ENCODE measurements around the gene DAPK2.
"Not testable (repeated sequence)": the region's sequence is repeated elsewhere in the genome, so short reads cannot be mapped to it uniquely, and the experiment has no call there.

DAPK2 gene

GRCh38 chr15:63915209-63915872 is 130.9 kb downstream of the DAPK2 start:
- no peak for DNase-seq
- intact Hi-C loops (cut with DNase I): no loop called here

GRCh38 chr15:63913786-63914315 is 132.4 kb downstream of the DAPK2 start:
- intact Hi-C loops (cut with DNase I): no loop called here
- no peak for DNase-seq

- intact Hi-C loops (cut with DNase I): no loop called here
- DNase-seq: no peak
Measured at GRCh38 chr15:63913336-63913735, 132.9 kb downstream of the DAPK2 start.

- no peak for DNase-seq
- intact Hi-C loops (cut with DNase I): no loop called here
Measured at GRCh38 chr15:63912061-63912615, 134.1 kb downstream of the DAPK2 start.

- DNase-seq: no peak
- intact Hi-C loops (cut with DNase I): no loop called here
Measured at GRCh38 chr15:63911160-63911559, 135.1 kb downstream of the DAPK2 start.

- intact Hi-C loops (cut with DNase I): no loop called here
- DNase-seq: no peak
Measured at GRCh38 chr15:63909819-63910437, 136.4 kb downstream of the DAPK2 start.

GRCh38 chr15:63908991-63909390 is 137.3 kb downstream of the DAPK2 start:
- no peak for DNase-seq
- intact Hi-C loops (cut with DNase I): no loop called here

- DNase-seq: no peak
- intact Hi-C loops (cut with DNase I): no loop called here
Measured at GRCh38 chr15:63908281-63908680, 138.0 kb downstream of the DAPK2 start.

- intact Hi-C loops (cut with DNase I): no loop called here
- DNase-seq: no peak
Measured at GRCh38 chr15:63907521-63907920, 138.8 kb downstream of the DAPK2 start.

GRCh38 chr15:63906266-63906584 is 140.1 kb downstream of the DAPK2 start:
- DNase-seq: no peak
- intact Hi-C loops (cut with DNase I): no loop called here

GRCh38 chr15:63905558-63906265 is 140.6 kb downstream of the DAPK2 start:
- no peak for DNase-seq
- intact Hi-C loops (cut with DNase I): no loop called here

GRCh38 chr15:63905131-63905530 is 141.2 kb downstream of the DAPK2 start:
- no peak for DNase-seq
- intact Hi-C loops (cut with DNase I): no loop called here

- intact Hi-C loops (cut with DNase I): no loop called here
- DNase-seq: no peak
Measured at GRCh38 chr15:63904042-63904441, 142.2 kb downstream of the DAPK2 start.

- intact Hi-C loops (cut with DNase I): no loop called here
- DNase-seq: no peak
Measured at GRCh38 chr15:63902671-63903035, 143.6 kb downstream of the DAPK2 start.

GRCh38 chr15:63901912-63902670 is 144.2 kb downstream of the DAPK2 start:
- intact Hi-C loops (cut with DNase I): no loop called here
- DNase-seq: no peak

GRCh38 chr15:63900306-63900705 is 146.0 kb downstream of the DAPK2 start:
- no peak for DNase-seq
- intact Hi-C loops (cut with DNase I): no loop called here

GRCh38 chr15:63899606-63900005 is 146.7 kb downstream of the DAPK2 start:
- DNase-seq; intact Hi-C loops (cut with DNase I): not testable (repeated sequence)

GRCh38 chr15:63899193-63899592 is 147.1 kb downstream of the DAPK2 start:
- DNase-seq: peak in 1 of 42 donors; percentile 10
- intact Hi-C loops (cut with DNase I): no loop called here

- intact Hi-C loops (cut with DNase I): no loop called here
- DNase-seq: no peak
Measured at GRCh38 chr15:63896336-63897115, 149.8 kb downstream of the DAPK2 start.
